Mesenchymal stem cell (in vitro differentiated cells and primary cell): ENCODE measurements around the gene ELF2.
"Not testable (repeated sequence)": the region's sequence is repeated elsewhere in the genome, so short reads cannot be mapped to it uniquely, and the experiment has no call there.

ENCODE experiments used
- DNase-seq: peaks from one replicate; pipeline ENCODE4 v3.0.0-alpha.2; 2013
- H2AFZ ChIP-seq: one replicate; pipeline ENCODE4 v1.6.1; 2013; ENCODE audit warnings: low read depth, mild to moderate bottlenecking, control low read depth, inconsistent platforms, low read length, moderate library complexity
- H2AK5ac ChIP-seq: 2 replicates; pipeline ENCODE4 v1.6.1; 2013; ENCODE audit warnings: low read length, moderate library complexity, mild to moderate bottlenecking, inconsistent platforms; ENCODE audit not compliant: severe bottlenecking
- H2BK120ac ChIP-seq: one replicate; pipeline ENCODE4 v1.6.1; 2013; ENCODE audit warnings: low read depth, mild to moderate bottlenecking, inconsistent platforms, low read length, moderate library complexity
- H2BK12ac ChIP-seq, 2 experiments: one replicate each; pipeline ENCODE4 v1.6.1; 2013; ENCODE audit warnings: inconsistent platforms in 2 of 2, low read length in 2 of 2, mild to moderate bottlenecking in 2 of 2, moderate library complexity in 2 of 2, control low read depth in 1 of 2
- H2BK15ac ChIP-seq: one replicate; pipeline ENCODE4 v1.6.1; 2013; ENCODE audit warnings: mild to moderate bottlenecking, low read depth, inconsistent platforms; ENCODE audit not compliant: poor library complexity, severe bottlenecking
- H2BK5ac ChIP-seq: 2 replicates; pipeline ENCODE4 v1.6.1; 2013; ENCODE audit warnings: low read depth, mild to moderate bottlenecking, low read length, control low read depth, inconsistent platforms; ENCODE audit not compliant: poor library complexity, severe bottlenecking
- H3K14ac ChIP-seq, 2 experiments: one replicate each; pipeline ENCODE4 v1.6.1; 2013; ENCODE audit warnings: inconsistent platforms in 2 of 2, low read length in 2 of 2, control low read depth in 1 of 2, mild to moderate bottlenecking in 1 of 2, moderate library complexity in 1 of 2
- H3K18ac ChIP-seq, 2 experiments: one replicate each; pipeline ENCODE4 v1.6.1; 2013; ENCODE audit warnings: inconsistent platforms in 2 of 2, low read length in 2 of 2, control low read depth in 1 of 2, low read depth in 1 of 2, mild to moderate bottlenecking in 1 of 2
- H3K23ac ChIP-seq, 2 experiments: one replicate each; pipeline ENCODE4 v1.6.1; 2013; ENCODE audit warnings: inconsistent platforms in 2 of 2, low read length in 2 of 2, mild to moderate bottlenecking in 2 of 2, moderate library complexity in 2 of 2, control low read depth in 1 of 2
- H3K27ac ChIP-seq: 2 replicates; pipeline ENCODE4 v1.5.1; 2013; ENCODE audit warnings: mild to moderate bottlenecking, moderate library complexity, low read length, control low read depth, inconsistent platforms; ENCODE audit not compliant: poor library complexity, severe bottlenecking
- H3K27me3 ChIP-seq, 2 experiments: 2 replicates each; pipeline versions ENCODE4 v1.6.1 to v1.7.0; 2013; ENCODE audit warnings: low read length in 2 of 2, mild to moderate bottlenecking in 2 of 2, moderate library complexity in 2 of 2, control low read depth in 1 of 2, inconsistent platforms in 1 of 2; ENCODE audit not compliant: control insufficient read depth in 1 of 2, insufficient read depth in 1 of 2
- H3K36me3 ChIP-seq, 2 experiments: 2 replicates each; pipeline versions ENCODE4 v1.6.1 to v1.7.0; 2013; ENCODE audit warnings: low read length in 2 of 2, control low read depth in 1 of 2, inconsistent platforms in 1 of 2, low read depth in 1 of 2, mild to moderate bottlenecking in 1 of 2; ENCODE audit not compliant: insufficient read depth in 2 of 2, control insufficient read depth in 1 of 2
- H3K4ac ChIP-seq, 2 experiments: one replicate each; pipeline ENCODE4 v1.6.1; 2013; ENCODE audit warnings: inconsistent platforms in 2 of 2, low read length in 2 of 2, mild to moderate bottlenecking in 2 of 2, moderate library complexity in 2 of 2, control low read depth in 1 of 2, low read depth in 1 of 2
- H3K4me1 ChIP-seq: 2 replicates; pipeline ENCODE4 v1.6.1; 2013; ENCODE audit warnings: low read depth, low read length, control low read depth; ENCODE audit not compliant: control insufficient read depth, insufficient read depth
- H3K4me2 ChIP-seq: 2 replicates; pipeline ENCODE4 v1.6.1; 2013; ENCODE audit warnings: low read length, mild to moderate bottlenecking, inconsistent platforms; ENCODE audit not compliant: poor library complexity, severe bottlenecking
- H3K4me3 ChIP-seq, 2 experiments: 2 replicates each; pipeline versions ENCODE4 v1.5.1 to v1.7.0; 2013; ENCODE audit warnings: low read length in 2 of 2, mild to moderate bottlenecking in 2 of 2, control low read depth in 1 of 2, low read depth in 1 of 2; ENCODE audit not compliant: insufficient read depth in 1 of 2
- H3K79me1 ChIP-seq: replicated peaks from 2 replicates; pipeline ENCODE4 v1.6.1; 2013; ENCODE audit warnings: mild to moderate bottlenecking, control low read depth, low read length, inconsistent platforms; ENCODE audit not compliant: poor library complexity, severe bottlenecking
- H3K9ac ChIP-seq: 2 replicates; pipeline ENCODE4 v1.7.0; 2013; ENCODE audit warnings: mild to moderate bottlenecking, low read length, moderate library complexity
- H3K9me3 ChIP-seq: 2 replicates; pipeline ENCODE4 v1.7.0; 2013; ENCODE audit warnings: mild to moderate bottlenecking, low read length; ENCODE audit not compliant: control insufficient read depth
- H4K8ac ChIP-seq: one replicate; pipeline ENCODE4 v1.6.1; 2013; ENCODE audit warnings: inconsistent platforms, mild to moderate bottlenecking, low read length, moderate library complexity
- H4K91ac ChIP-seq: one replicate; pipeline ENCODE4 v1.6.1; 2013; ENCODE audit warnings: mild to moderate bottlenecking, low read length, inconsistent platforms
- WGBS: methylation state at CpG from one replicate; pipeline ENCODE4 v1.1.7; 2013; ENCODE audit warnings: mixed read lengths; 5-methylcytosine and 5-hydroxymethylcytosine counted together

The ELF2 gene

GRCh38 chr4:139167774-139168444 is 9.1 kb downstream of the ELF2 start:
- no peak overlapping the region for H3K14ac ChIP-seq
- no peak overlapping the region for H4K91ac ChIP-seq
- no peak overlapping the region for H2BK15ac ChIP-seq
- no peak overlapping the region for H3K4ac ChIP-seq
- no peak overlapping the region for H2BK5ac ChIP-seq
- peaks cover 3% of the 10 kb centered on the region for H3K4me1 ChIP-seq
- no peak overlapping the region for H2AK5ac ChIP-seq
- H3K27me3 ChIP-seq, result no peaks in the 10 kb centered on the region
- no peak overlapping the region for H3K27ac ChIP-seq
- DNase-seq, result peak; percentile 76
- no peak overlapping the region for H2BK12ac ChIP-seq
- no peak overlapping the region for H2AFZ ChIP-seq
- peaks cover 15% of the 10 kb centered on the region for H3K79me1 ChIP-seq
- no peak overlapping the region for H4K8ac ChIP-seq
- no peak overlapping the region for H2BK120ac ChIP-seq
- H3K9ac ChIP-seq, result peak overlapping the region; percentile 54
- WGBS, result 88% methylated on average over 4 of the region's 5 CpGs
- H3K18ac ChIP-seq, result no peak overlapping the region
- no peak overlapping the region for H3K23ac ChIP-seq
- no peak overlapping the region for H3K4me3 ChIP-seq
- H3K36me3 ChIP-seq, result no peaks in the 10 kb centered on the region
- H3K9me3 ChIP-seq, result no peaks in the 10 kb centered on the region
- no peak overlapping the region for H3K4me2 ChIP-seq

DNA sequence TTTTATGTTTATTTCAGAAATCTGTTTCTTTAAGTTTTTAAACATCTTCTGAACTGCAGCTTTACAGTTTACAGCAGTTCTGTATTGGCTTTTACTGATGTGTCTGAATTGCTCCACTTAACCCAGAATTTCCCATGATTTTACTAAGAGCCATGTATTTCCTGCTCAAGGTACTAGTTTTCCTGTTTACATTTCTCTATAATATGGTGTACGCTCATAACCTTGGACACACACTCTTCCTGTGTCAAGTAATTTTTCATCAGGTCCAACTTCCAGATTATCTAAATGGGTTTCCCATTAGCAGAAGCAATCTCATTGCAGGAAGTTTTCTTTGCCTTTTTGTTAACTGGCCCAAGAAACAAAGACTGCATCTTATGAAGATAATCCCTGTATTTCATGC is 12.3 kb downstream of the ELF2 start:
- Histone ChIP-seq H2BK15ac (no peak overlapping the region), H3K27me3 (no peaks in the 10 kb centered on the region), H2BK12ac (no peak overlapping the region), H3K18ac (no peak overlapping the region), H3K23ac (no peak overlapping the region), H2AFZ (no peak overlapping the region), H3K4me3 (no peak overlapping the region), H3K4me2 (no peak overlapping the region), H3K4ac (no peak overlapping the region), H3K9me3 (no peaks in the 10 kb centered on the region), H2AK5ac (no peak overlapping the region), H4K8ac (no peak overlapping the region), H2BK5ac (no peak overlapping the region), H3K9ac (no peak overlapping the region), H3K27ac (no peak overlapping the region), H3K79me1 (peaks cover 23% of the 10 kb centered on the region), H3K36me3 (no peaks in the 10 kb centered on the region), H2BK120ac (no peak overlapping the region), H4K91ac (no peak overlapping the region), H3K4me1 (no peaks in the 10 kb centered on the region), H3K14ac (no peak overlapping the region)
- 53% methylated on average over 1 of the region's 1 CpG for WGBS
- DNase-seq, result no peak

DNA sequence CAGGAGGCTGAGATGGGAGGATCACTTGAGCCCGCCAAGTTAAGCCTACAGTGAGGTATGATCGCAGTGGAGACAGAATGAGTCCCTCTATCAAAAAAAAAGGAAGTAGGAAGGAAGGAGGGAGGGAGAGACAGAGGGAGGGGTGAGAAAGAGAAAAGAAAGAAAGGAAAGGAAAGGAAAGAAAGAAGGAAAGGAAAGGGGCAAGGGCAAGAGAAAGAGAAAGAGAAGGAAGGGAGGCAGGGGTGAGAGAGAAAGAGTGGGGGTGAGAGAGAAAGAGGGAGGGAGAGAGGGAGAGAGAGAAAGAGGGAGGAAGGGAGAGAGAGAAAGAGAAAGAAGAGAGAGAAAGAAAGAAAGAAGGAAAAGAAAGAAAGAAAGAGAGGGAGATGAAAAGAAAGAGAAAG is 13.2 kb downstream of the ELF2 start:
- WGBS, result 98% methylated on average over 2 of the region's 2 CpGs
- no peak overlapping the region for H2BK120ac ChIP-seq
- H3K18ac ChIP-seq, result no peak overlapping the region
- H3K4me1 ChIP-seq, result no peaks in the 10 kb centered on the region
- H3K14ac ChIP-seq, result no peak overlapping the region
- H2BK12ac ChIP-seq, result no peak overlapping the region
- no peak overlapping the region for H4K91ac ChIP-seq
- no peak overlapping the region for H4K8ac ChIP-seq
- no peak overlapping the region for H3K4me3 ChIP-seq
- H2BK5ac ChIP-seq, result no peak overlapping the region
- DNase-seq, result no peak
- no peak overlapping the region for H3K23ac ChIP-seq
- H3K9me3 ChIP-seq, result no peaks in the 10 kb centered on the region
- H3K79me1 ChIP-seq, result peaks cover 27% of the 10 kb centered on the region
- H3K27ac ChIP-seq, result no peak overlapping the region
- no peak overlapping the region for H2AFZ ChIP-seq
- H2BK15ac ChIP-seq, result no peak overlapping the region
- H3K4ac ChIP-seq, result no peak overlapping the region
- no peak overlapping the region for H2AK5ac ChIP-seq
- peak overlapping the region; percentile 27 for H3K9ac ChIP-seq
- no peaks in the 10 kb centered on the region for H3K36me3 ChIP-seq
- no peaks in the 10 kb centered on the region for H3K27me3 ChIP-seq
- H3K4me2 ChIP-seq, result no peak overlapping the region

DNA sequence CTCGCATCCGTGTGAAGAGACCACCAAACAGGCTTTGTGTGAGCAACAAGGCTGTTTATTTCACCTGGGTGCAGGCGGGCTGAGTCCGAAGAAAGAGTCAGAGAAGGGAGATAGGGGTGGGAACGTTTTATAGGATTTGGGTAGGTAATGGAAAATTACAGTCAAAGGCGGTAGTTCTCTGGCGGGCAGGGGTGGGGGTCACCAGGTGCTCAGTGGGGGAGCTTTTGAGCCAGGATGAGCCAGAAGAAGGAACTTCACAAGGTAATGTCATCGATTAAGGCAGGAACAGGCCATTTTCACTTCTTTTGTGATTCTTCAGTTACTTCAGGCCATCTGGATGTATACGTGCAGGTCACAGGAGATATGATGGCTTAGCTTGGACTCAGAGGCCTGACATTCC is 19.0 kb downstream of the ELF2 start:
- H2AK5ac ChIP-seq, H3K4ac ChIP-seq, H4K8ac ChIP-seq, H3K14ac ChIP-seq, H3K4me3 ChIP-seq, H3K4me1 ChIP-seq, H2BK12ac ChIP-seq, H2AFZ ChIP-seq, H3K4me2 ChIP-seq, H2BK5ac ChIP-seq, H3K9me3 ChIP-seq, H3K27ac ChIP-seq, H3K23ac ChIP-seq, H3K27me3 ChIP-seq, H3K18ac ChIP-seq, H2BK15ac ChIP-seq, H4K91ac ChIP-seq, DNase-seq, H2BK120ac ChIP-seq, H3K9ac ChIP-seq, H3K36me3 ChIP-seq: not testable (repeated sequence)
- H3K79me1 ChIP-seq, result peaks cover 26% of the 10 kb centered on the region
- WGBS, result 67% methylated on average over 8 of the region's 9 CpGs
